Endodermal cell (in vitro differentiated cells): ENCODE measurements around the gene EFEMP2. TPM values are rescaled to one million over a fixed set of nuclear protein-coding genes. Genes with fewer than 3 reads are reported as not detected.
A peak's percentile ranks its signal among the peaks of the same experiment; 100 is the strongest.

Source experiments
- DNase-seq: peaks from one replicate; pipeline ENCODE4 v3.0.0-alpha.2; 2017
- H3K27ac ChIP-seq: 2 replicates; pipeline ENCODE4 v1.5.1; 2013; ENCODE audit warnings: mild to moderate bottlenecking, low read depth, low read length, moderate library complexity
- H3K27me3 ChIP-seq: 2 replicates; pipeline ENCODE4 v1.6.1; 2013; ENCODE audit warnings: mild to moderate bottlenecking, low read length, moderate library complexity; ENCODE audit not compliant: insufficient read depth, control insufficient read depth, poor library complexity, severe bottlenecking
- H3K36me3 ChIP-seq: 2 replicates; pipeline ENCODE4 v1.7.0; 2013; ENCODE audit warnings: mild to moderate bottlenecking, low read length, moderate library complexity; ENCODE audit not compliant: control insufficient read depth, insufficient read depth
- H3K4me1 ChIP-seq: one replicate; pipeline ENCODE4 v1.7.0; 2013; ENCODE audit warnings: low read length; ENCODE audit not compliant: control insufficient read depth, insufficient read depth
- H3K4me3 ChIP-seq: 2 replicates; pipeline ENCODE4 v1.5.1; 2013; ENCODE audit warnings: mild to moderate bottlenecking, low read length, moderate library complexity
- H3K9ac ChIP-seq: 2 replicates; pipeline ENCODE4 v1.6.1; 2013; ENCODE audit warnings: mild to moderate bottlenecking, low read length, moderate library complexity; ENCODE audit not compliant: poor library complexity, severe bottlenecking; ENCODE audit errors: extremely low read depth
- H3K9me3 ChIP-seq: 2 replicates; pipeline ENCODE4 v1.6.1; 2013; ENCODE audit warnings: mild to moderate bottlenecking, low read length, moderate library complexity; ENCODE audit not compliant: control insufficient read depth
- H3K27ac Mint-ChIP-seq: 2 replicates; pipeline ENCODE4 v1.8.0; 2020; ENCODE audit warnings: mixed read lengths
- H3K27me3 Mint-ChIP-seq: 2 replicates; pipeline ENCODE4 v1.8.0; 2021; ENCODE audit warnings: mild to moderate bottlenecking, mixed read lengths; ENCODE audit not compliant: insufficient read depth
- H3K36me3 Mint-ChIP-seq: 2 replicates; pipeline ENCODE4 v1.8.0; 2020; ENCODE audit warnings: low read depth, mixed read lengths
- H3K4me1 Mint-ChIP-seq: 2 replicates; pipeline ENCODE4 v1.8.0; 2020; ENCODE audit warnings: mixed read lengths
- H3K4me3 Mint-ChIP-seq: 2 replicates; pipeline ENCODE4 v1.8.0; 2020; ENCODE audit warnings: mild to moderate bottlenecking, moderate library complexity, mixed read lengths
- H3K9me3 Mint-ChIP-seq: 2 replicates; pipeline ENCODE4 v1.8.0; 2020; ENCODE audit warnings: mild to moderate bottlenecking, mixed read lengths
- WGBS, 2 experiments: methylation state at CpG; one replicate each; pipeline versions ENCODE4 v1.1.5 to v1.1.7; 2013; ENCODE audit warnings: missing lambda C conversion rate in 2 of 2, mixed read lengths in 1 of 2; ENCODE audit not compliant: insufficient coverage in 1 of 2, insufficient read length in 1 of 2; 5-methylcytosine and 5-hydroxymethylcytosine counted together
- total RNA-seq, 2 donors: library from RNA; stranded (reverse); fragmentation: NEBNext Ultra II Directional in 1 of 2; extraction: Animal tissue kit (Norgen Biotek cat#: 25700) in 1 of 2; gene quantifications; 2 replicates in 1 of 2; 3 replicates in 1 of 2; pipeline ENCODE4 v1.2.1, GENCODE V29; 2021
- TF ChIP-seq, protein P1 (sequence below): fragments of 200-600 bp; sonication (generic); conservative IDR thresholded peaks from 2 replicates; pipeline ENCODE4 v1.5.0; 2021; ENCODE audit warnings: antibody characterized with exemption, mild to moderate bottlenecking

Gene EFEMP2
- total RNA-seq, 2 donors from 2014 or later: 84.5 to 99.6 TPM

DNA sequence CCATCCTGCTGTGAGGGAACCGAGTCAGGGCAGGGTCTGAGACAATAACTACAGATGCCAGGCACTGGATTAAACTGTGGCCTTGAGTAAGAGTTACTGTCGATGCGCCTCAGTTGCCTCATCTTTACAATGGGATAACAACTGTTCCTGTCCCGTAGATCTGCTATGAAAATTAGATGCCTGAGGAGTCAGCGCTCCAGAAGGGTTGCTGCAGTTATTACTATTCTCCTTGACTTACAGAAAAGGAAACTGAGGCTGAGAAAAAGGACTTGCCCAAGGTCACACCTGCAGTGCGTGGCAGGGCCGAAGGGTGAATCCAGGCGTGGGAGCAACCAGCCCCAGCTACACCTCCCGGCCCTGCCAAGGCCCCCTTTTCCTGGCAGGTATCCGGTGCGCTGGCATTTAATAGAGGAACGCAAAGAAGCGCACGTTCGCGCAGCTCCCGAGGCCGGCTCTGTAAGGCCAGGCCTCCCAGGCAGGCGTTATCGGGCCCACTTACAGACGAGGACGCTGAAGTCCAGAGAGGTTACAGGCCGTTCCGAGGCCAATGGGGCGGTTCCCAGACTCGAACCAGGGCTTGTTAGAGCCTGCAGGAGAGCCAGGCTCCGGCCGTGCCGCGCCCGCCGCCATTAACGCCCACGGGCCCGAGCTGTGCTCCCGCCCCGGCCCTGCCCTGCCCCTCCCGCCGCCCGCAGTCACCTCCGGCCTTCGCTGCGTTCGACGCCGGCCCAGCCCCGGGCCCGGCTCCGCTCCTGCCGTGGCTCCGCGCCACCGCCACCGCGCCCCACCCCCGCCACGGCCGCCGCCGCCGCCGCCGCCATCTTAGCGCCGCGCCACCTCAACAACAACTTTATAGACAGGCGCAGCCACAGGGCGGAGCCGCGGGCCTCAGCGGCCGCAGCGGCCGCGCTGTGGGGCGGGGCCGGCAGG lies 45.9 kb upstream of the EFEMP2 start, which contains the start of gene C11orf68:
Gene C11orf68 (minus strand): TSS at position 852 of the 930 bp plus-strand sequence. CDS start 31 bp downstream, at position 821.
- Mint-ChIP-seq H3K27ac (peak within 1 kb of the TSS; percentile 84), H3K36me3 (peaks cover 18% of the 10 kb centered on the region), H3K9me3 (no peaks in the 10 kb centered on the region), H3K4me3 (peak within 1 kb of the TSS; percentile 79), H3K4me1 (no peaks in the 10 kb centered on the region), H3K27me3 (peaks cover 4% of the 10 kb centered on the region)
- no peak for DNase-seq
- TF ChIP-seq, protein P1, sequence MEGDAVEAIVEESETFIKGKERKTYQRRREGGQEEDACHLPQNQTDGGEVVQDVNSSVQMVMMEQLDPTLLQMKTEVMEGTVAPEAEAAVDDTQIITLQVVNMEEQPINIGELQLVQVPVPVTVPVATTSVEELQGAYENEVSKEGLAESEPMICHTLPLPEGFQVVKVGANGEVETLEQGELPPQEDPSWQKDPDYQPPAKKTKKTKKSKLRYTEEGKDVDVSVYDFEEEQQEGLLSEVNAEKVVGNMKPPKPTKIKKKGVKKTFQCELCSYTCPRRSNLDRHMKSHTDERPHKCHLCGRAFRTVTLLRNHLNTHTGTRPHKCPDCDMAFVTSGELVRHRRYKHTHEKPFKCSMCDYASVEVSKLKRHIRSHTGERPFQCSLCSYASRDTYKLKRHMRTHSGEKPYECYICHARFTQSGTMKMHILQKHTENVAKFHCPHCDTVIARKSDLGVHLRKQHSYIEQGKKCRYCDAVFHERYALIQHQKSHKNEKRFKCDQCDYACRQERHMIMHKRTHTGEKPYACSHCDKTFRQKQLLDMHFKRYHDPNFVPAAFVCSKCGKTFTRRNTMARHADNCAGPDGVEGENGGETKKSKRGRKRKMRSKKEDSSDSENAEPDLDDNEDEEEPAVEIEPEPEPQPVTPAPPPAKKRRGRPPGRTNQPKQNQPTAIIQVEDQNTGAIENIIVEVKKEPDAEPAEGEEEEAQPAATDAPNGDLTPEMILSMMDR: no peak
- Histone ChIP-seq H3K27me3 (no peaks in the 10 kb centered on the region), H3K9me3 (no peaks in the 10 kb centered on the region), H3K9ac (peak within 1 kb of the TSS; percentile 87), H3K36me3 (peaks cover 15% of the 10 kb centered on the region), H3K27ac (peak within 1 kb of the TSS; percentile 77), H3K4me1 (peaks cover 7% of the 10 kb centered on the region), H3K4me3 (peak within 1 kb of the TSS; percentile 97)
- 6 to 19% methylated on average over 29 to 75 of the region's 77 CpGs for WGBS, 2 experiments

DNA sequence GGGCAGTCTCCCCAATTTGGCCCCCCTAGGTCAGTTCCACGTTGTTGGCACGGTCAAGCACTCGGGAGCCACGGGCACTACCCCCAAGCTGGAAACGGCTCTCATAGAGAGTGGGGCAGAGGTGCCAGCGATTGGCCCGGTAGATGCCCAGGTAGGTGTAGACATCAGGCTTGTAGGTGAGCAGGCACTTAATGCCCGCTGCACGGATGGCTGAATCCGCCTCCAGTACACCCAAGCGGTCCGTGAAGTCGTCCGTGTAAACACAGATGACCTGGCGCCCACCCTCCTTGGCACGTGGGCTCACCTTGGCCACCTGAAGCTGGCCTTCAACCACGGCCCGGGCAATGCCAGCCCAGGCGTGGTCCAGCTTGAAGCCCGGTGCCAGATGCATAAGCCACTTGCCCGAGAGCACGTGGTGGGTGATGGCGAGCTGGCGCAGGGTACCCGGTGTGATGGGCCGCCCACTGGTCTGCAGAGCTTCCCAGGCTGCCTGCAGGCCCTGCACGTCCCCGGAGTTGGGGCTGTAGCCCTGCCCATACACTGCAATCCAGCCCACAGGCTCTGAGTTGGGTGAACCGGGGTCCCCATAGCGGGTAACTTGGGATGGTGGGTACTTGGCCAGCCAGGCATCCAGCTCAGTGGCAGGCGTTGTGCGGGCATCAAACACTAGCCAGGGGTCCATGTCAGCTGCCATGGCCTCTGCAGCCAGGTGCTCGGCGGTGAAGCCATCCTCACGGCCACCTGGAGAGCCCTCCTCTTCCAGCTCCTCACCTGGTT lies 45.0 kb upstream of the EFEMP2 start:
- peak; percentile 46 for DNase-seq
- Histone ChIP-seq H3K36me3 (peaks cover 12% of the 10 kb centered on the region), H3K4me1 (peaks cover 7% of the 10 kb centered on the region), H3K27me3 (no peaks in the 10 kb centered on the region), H3K9ac (peak overlapping the region; percentile 87), H3K9me3 (no peaks in the 10 kb centered on the region), H3K4me3 (peak overlapping the region; percentile 97), H3K27ac (no peak overlapping the region)
- TF ChIP-seq, protein P1: no peak
- H3K9me3 Mint-ChIP-seq: no peaks in the 10 kb centered on the region
- H3K27me3 Mint-ChIP-seq: peaks cover 4% of the 10 kb centered on the region
- H3K27ac Mint-ChIP-seq: peak overlapping the region; percentile 84
- no peaks in the 10 kb centered on the region for H3K4me1 Mint-ChIP-seq
- 90 to 95% methylated on average over 15 to 35 of the region's 35 CpGs for WGBS, 2 experiments
- peaks cover 9% of the 10 kb centered on the region for H3K36me3 Mint-ChIP-seq
- peak overlapping the region; percentile 79 for H3K4me3 Mint-ChIP-seq

DNA sequence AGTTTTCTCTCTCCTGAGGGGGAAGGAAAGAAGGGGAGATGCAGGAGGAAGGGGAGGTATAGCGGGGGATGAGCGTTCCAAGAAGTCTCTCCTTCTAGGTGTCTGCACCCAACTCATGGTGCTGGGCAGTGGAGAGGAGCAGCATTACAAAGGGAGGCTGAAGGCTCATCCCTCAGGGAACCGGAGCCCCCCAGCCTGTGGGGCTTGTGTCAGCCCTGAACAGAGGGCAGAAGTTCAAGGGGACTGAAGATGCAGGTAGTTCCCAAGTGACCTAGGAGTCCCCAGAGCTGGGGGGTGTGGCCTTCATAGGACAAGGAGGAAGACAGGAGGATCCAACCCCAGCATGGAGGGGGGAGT lies 44.5 kb upstream of the EFEMP2 start:
- TF ChIP-seq, protein P1: no peak
- Mint-ChIP-seq H3K27ac (no peak overlapping the region), H3K4me1 (no peaks in the 10 kb centered on the region), H3K27me3 (peaks cover 4% of the 10 kb centered on the region), H3K36me3 (peaks cover 4% of the 10 kb centered on the region), H3K9me3 (no peaks in the 10 kb centered on the region), H3K4me3 (peak overlapping the region; percentile 79)
- DNase-seq: peak; percentile 45
- Histone ChIP-seq H3K9me3 (no peaks in the 10 kb centered on the region), H3K27ac (no peak overlapping the region), H3K27me3 (no peaks in the 10 kb centered on the region), H3K4me1 (peaks cover 7% of the 10 kb centered on the region), H3K36me3 (peaks cover 8% of the 10 kb centered on the region), H3K9ac (no peak overlapping the region), H3K4me3 (no peak overlapping the region)
- 83 to 94% methylated on average over 1 to 3 of the region's 3 CpGs for WGBS, 2 experiments
